A549 (cell line): ENCODE data around the gene SH3RF3. TPM values are rescaled to one million over a fixed set of nuclear protein-coding genes. Genes with fewer than 3 reads are reported as not detected.

Experiments
- ATAC-seq, 2 experiments: fragments of 200-7000 bp in 1 of 2; fragments of >200 bp in 1 of 2; cut with Nextera tagmentation in 1 of 2; cut with Tn5 transposase in 1 of 2; 3 replicates each; pipeline versions ENCODE4 v1.8.0 to v1.9.1; 2018 to 2020; ENCODE audit warnings: mild to moderate bottlenecking in 1 of 2, moderate library complexity in 1 of 2
- CTCF ChIA-PET: fragments of 300-600 bp; sonication (Branson Sonifier 250); formaldehyde crosslinking; extraction: SDS; loops from one replicate; lab custom pipeline; 2021; ENCODE audit warnings: antibody characterized with exemption, inconsistent platforms; lab: Yijun Ruan, JAX
- POLR2A ChIA-PET: fragments of 350-600 bp; formaldehyde crosslinking; extraction: SDS; loops from one replicate; lab custom pipeline; 2021; ENCODE audit warnings: antibody characterized with exemption, inconsistent platforms; lab: Yijun Ruan, JAX
- DNase-seq, 2 experiments: peaks; one replicate each; pipeline versions ENCODE4 v3.0.0 to v3.0.0-alpha.2; 2011 to 2016; ENCODE audit warnings: low read depth in 1 of 2, low spot score in 1 of 2
- FAIRE-seq: peaks from 2 replicates; lab custom pipeline; 2011; peaks lifted over from hg19 to GRCh38; lab: Jason Lieb, UNC
- H3K27ac ChIP-seq, 2 experiments: fragments of >200 bp; sonication (Bioruptor Twin); formaldehyde crosslinking; 3 replicates each; pipeline ENCODE4 v1.5.1; 2016 to 2017
- H3K4me1 ChIP-seq: fragments of >200 bp; sonication (Bioruptor Twin); formaldehyde crosslinking; 3 replicates; pipeline ENCODE4 v1.6.1; 2016
- H3K4me2 ChIP-seq: fragments of >200 bp; sonication (Bioruptor Twin); formaldehyde crosslinking; 3 replicates; pipeline ENCODE4 v1.6.1; 2016
- H3K4me3 ChIP-seq: fragments of >200 bp; sonication (Bioruptor Twin); formaldehyde crosslinking; 3 replicates; pipeline ENCODE4 v1.5.1; 2016
- H3K9me3 ChIP-seq: fragments of >200 bp; sonication (Bioruptor Twin); formaldehyde crosslinking; 3 replicates; pipeline ENCODE4 v1.6.1; 2016
- BHLHE40 ChIP-seq: IDR thresholded peaks from 2 replicates; pipeline ENCODE4 v1.6.1; 2012; ENCODE audit warnings: low read depth, low read length, inconsistent platforms
- EHF ChIP-seq: fragments of 250-450 bp; sonication (Bioruptor Pico); IDR thresholded peaks from 2 replicates; pipeline ENCODE4 v1.5.0; 2020; ENCODE audit warnings: mild to moderate bottlenecking
- FOSB ChIP-seq: fragments of 250-450 bp; sonication (Bioruptor Pico); IDR thresholded peaks from 2 replicates; pipeline ENCODE4 v1.5.0; 2020; ENCODE audit warnings: mild to moderate bottlenecking, moderate library complexity
- FOXS1 ChIP-seq: fragments of 250-450 bp; sonication (Bioruptor Pico); IDR thresholded peaks from 2 replicates; pipeline ENCODE4 v1.5.0; 2020; ENCODE audit warnings: mild to moderate bottlenecking, moderate library complexity
- HEYL ChIP-seq: fragments of 250-450 bp; sonication (Bioruptor Pico); IDR thresholded peaks from 2 replicates; pipeline ENCODE4 v1.8.0; 2021; ENCODE audit warnings: mild to moderate bottlenecking, moderate library complexity
- HOXB13 ChIP-seq: fragments of 250-450 bp; sonication (Bioruptor Pico); IDR thresholded peaks from 2 replicates; pipeline ENCODE4 v1.5.0; 2020; ENCODE audit warnings: low read depth, mild to moderate bottlenecking, moderate library complexity
- HOXB5 ChIP-seq: fragments of 250-450 bp; sonication (Bioruptor Pico); IDR thresholded peaks from 2 replicates; pipeline ENCODE4 v1.5.0; 2020; ENCODE audit warnings: mild to moderate bottlenecking, moderate library complexity
- KDM1A ChIP-seq: fragments of 200-600 bp; sonication (generic); IDR thresholded peaks from 2 replicates; pipeline ENCODE4 v1.6.1; 2016; ENCODE audit warnings: low read depth, mild to moderate bottlenecking
- POLR2AphosphoS2 ChIP-seq: conservative IDR thresholded peaks from 2 replicates; pipeline ENCODE4 v1.6.1; 2012; ENCODE audit warnings: low read length, improper control_type of control experiment, inconsistent platforms
- RAD21 ChIP-seq, 2 experiments: fragments of >200 bp in 1 of 2; sonication (Bioruptor Twin) in 1 of 2; formaldehyde crosslinking in 1 of 2; IDR thresholded peaks in 1 of 2; conservative IDR thresholded peaks in 1 of 2; 2 replicates in 1 of 2; 3 replicates in 1 of 2; pipeline ENCODE4 v1.6.1; 2012 to 2018; ENCODE audit warnings: inconsistent platforms in 1 of 2
- RFX5 ChIP-seq: fragments of 450-650 bp; IDR thresholded peaks from 2 replicates; pipeline ENCODE4 v1.7.1; 2014; ENCODE audit warnings: antibody characterized with exemption, mild to moderate bottlenecking, moderate library complexity
- RNF2 ChIP-seq: fragments of 200-600 bp; sonication (generic); IDR thresholded peaks from 2 replicates; pipeline ENCODE4 v1.6.1; 2016; ENCODE audit warnings: low read depth, mild to moderate bottlenecking, antibody characterized with exemption, moderate library complexity, borderline replicate concordance
- ZC3H11A ChIP-seq: fragments of 450-650 bp; IDR thresholded peaks from 2 replicates; pipeline ENCODE4 v1.6.1; 2014; ENCODE audit warnings: antibody characterized with exemption, mild to moderate bottlenecking
- ZFP36 ChIP-seq: fragments of 450-650 bp; IDR thresholded peaks from 2 replicates; pipeline ENCODE4 v1.6.1; 2014; ENCODE audit warnings: borderline replicate concordance; ENCODE audit not compliant: partially characterized antibody
- WGBS: methylation state at CpG from one replicate; pipeline ENCODE4 v1.1.6; 2017; ENCODE audit errors: missing lambda C conversion rate; 5-methylcytosine and 5-hydroxymethylcytosine counted together
- polyA plus RNA-seq, 4 experiments: library from polyadenylated mRNA; depleted of rRNA in 3 of 4; stranded (reverse); fragments of >200 nt; fragmentation: RNase III in 1 of 4; extraction: RNeasy Plus Mini Kit Qiagen cat#74134 plus additional on column Dnase treatment in 1 of 4; gene quantifications; 2 replicates in 3 of 4; 3 replicates in 1 of 4; pipeline ENCODE4 v1.2.3, GENCODE V29; 2011 to 2017
- TF ChIP-seq, protein P1 (sequence below): fragments of >200 bp; sonication (Bioruptor Twin); formaldehyde crosslinking; IDR thresholded peaks from 2 replicates; pipeline ENCODE4 v1.6.1; 2016
- TF ChIP-seq, protein P2 (sequence below): fragments of 150-350 bp; IDR thresholded peaks from 2 replicates; pipeline ENCODE4 v1.6.1; 2014; ENCODE audit warnings: low read depth, mild to moderate bottlenecking, low read length
- TF ChIP-seq, protein P3 (sequence below): fragments of >200 bp; sonication (Bioruptor Twin); formaldehyde crosslinking; IDR thresholded peaks from 3 replicates; pipeline ENCODE4 v1.5.1; 2016
- TF ChIP-seq, protein P4 (sequence below): IDR thresholded peaks from 2 replicates; pipeline ENCODE4 v1.6.1; 2012; ENCODE audit warnings: low read depth, borderline replicate concordance

SH3RF3 gene
- polyA plus RNA-seq, 2 of the 4 experiments (the other 2 are of a cell fraction): 0.04 to 0.21 TPM

DNA sequence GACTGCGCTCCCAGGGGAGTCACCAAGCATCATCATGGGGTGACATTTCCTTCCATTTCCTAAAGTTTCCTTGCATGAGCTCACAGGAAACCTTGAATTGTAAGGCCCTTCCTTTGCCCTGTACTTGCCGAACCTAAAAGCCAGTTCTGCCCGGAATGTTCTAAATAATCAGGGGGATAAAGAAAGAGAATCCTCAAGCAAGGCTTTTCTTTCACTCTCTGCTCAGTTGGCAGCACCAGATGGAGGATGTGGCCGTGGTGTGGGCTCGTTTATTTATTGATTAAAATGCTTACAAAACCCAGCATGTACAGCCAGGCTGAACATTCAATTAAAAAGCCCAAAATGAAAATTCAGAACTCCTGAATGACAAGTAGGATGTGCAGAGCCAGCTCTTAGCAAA lies 170.5 kb downstream of the SH3RF3 start:
- Histone ChIP-seq H3K9me3 (no peaks in the 10 kb centered on the region), H3K4me2 (no peak overlapping the region), H3K4me3 (no peak overlapping the region), H3K4me1 (no peaks in the 10 kb centered on the region), H3K27ac (no peak overlapping the region)
- WGBS: 33% methylated on average over 4 of the region's 5 CpGs
- FAIRE-seq (no peak), ATAC-seq (no peak), DNase-seq (no peak)
- TF ChIP-seq FOSB: no peak
- TF ChIP-seq HOXB13 (CRISPR knock-in tag): no peak
- TF ChIP-seq BHLHE40: no peak
- no peak for TF ChIP-seq HEYL (CRISPR knock-in tag)
- no peak for TF ChIP-seq FOXS1 (CRISPR knock-in tag)
- TF ChIP-seq, protein P1, sequence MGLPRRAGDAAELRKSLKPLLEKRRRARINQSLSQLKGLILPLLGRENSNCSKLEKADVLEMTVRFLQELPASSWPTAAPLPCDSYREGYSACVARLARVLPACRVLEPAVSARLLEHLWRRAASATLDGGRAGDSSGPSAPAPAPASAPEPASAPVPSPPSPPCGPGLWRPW: no peak
- TF ChIP-seq, protein P2, sequence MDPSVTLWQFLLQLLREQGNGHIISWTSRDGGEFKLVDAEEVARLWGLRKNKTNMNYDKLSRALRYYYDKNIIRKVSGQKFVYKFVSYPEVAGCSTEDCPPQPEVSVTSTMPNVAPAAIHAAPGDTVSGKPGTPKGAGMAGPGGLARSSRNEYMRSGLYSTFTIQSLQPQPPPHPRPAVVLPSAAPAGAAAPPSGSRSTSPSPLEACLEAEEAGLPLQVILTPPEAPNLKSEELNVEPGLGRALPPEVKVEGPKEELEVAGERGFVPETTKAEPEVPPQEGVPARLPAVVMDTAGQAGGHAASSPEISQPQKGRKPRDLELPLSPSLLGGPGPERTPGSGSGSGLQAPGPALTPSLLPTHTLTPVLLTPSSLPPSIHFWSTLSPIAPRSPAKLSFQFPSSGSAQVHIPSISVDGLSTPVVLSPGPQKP: no peak
- TF ChIP-seq, protein P3, sequence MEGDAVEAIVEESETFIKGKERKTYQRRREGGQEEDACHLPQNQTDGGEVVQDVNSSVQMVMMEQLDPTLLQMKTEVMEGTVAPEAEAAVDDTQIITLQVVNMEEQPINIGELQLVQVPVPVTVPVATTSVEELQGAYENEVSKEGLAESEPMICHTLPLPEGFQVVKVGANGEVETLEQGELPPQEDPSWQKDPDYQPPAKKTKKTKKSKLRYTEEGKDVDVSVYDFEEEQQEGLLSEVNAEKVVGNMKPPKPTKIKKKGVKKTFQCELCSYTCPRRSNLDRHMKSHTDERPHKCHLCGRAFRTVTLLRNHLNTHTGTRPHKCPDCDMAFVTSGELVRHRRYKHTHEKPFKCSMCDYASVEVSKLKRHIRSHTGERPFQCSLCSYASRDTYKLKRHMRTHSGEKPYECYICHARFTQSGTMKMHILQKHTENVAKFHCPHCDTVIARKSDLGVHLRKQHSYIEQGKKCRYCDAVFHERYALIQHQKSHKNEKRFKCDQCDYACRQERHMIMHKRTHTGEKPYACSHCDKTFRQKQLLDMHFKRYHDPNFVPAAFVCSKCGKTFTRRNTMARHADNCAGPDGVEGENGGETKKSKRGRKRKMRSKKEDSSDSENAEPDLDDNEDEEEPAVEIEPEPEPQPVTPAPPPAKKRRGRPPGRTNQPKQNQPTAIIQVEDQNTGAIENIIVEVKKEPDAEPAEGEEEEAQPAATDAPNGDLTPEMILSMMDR: no peak
- CTCF ChIA-PET: interaction anchor here (1.1 to 1.9 kb wide), 3 partner anchors 9 to 19 kb away, joined by 3 to 6 read pairs (median 3); no protein-coding TSS in a partner anchor
- POLR2A ChIA-PET: no interaction called here

DNA sequence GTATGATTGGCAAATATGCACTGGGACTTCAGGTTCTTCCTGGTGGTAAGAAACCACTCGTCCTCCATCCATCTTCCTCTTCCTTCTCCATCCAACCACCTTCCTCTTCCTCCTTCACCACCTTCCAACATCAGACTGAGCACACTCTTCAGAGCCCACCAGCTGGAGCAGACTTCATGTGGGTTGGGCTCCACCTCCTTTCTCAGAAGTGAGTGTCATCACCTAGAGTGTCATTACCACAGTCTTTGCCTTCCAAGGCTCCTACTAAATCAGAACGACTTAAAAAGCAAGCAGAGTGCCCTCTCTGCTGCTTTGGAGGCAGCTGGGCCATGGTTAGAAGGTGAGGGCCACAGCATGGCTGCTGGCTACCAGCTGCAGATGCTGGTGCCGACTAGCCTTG lies 171.6 kb downstream of the SH3RF3 start:
- no peak overlapping the region for H3K27ac ChIP-seq
- DNase-seq: no peak
- ATAC-seq: no peak
- TF ChIP-seq EHF (CRISPR knock-in tag) (no peak), RFX5 (no peak)
- no peaks in the 10 kb centered on the region for H3K4me1 ChIP-seq
- H3K9me3 ChIP-seq: no peaks in the 10 kb centered on the region
- FAIRE-seq: no peak
- 14% methylated on average over 3 of the region's 3 CpGs for WGBS
- H3K4me2 ChIP-seq: no peak overlapping the region
- ChIA-PET CTCF (interaction anchor here (1.3 kb wide), 1 partner anchor 172 kb away, joined by 4 read pairs; no protein-coding TSS in a partner anchor), POLR2A (no interaction called here)
- H3K4me3 ChIP-seq: no peak overlapping the region

DNA sequence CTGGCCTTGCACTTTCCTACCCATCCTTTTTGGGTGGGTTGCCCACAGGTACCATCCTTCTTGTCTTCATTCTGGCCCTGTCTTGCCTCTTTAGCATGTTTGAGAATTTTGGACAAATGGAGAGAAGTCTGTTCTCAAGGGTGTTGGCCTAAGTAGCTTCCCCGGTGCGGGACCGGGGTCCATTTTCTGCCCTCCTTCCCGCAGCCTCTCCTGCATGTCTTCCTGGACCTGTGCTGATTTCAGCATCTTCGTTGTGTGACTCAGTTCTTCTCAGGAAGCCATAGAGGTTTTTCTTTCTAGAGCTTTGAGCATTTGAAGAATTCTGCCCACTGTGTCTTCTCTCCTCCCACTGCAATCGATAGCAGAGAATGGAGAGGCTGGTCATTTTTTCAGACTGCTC lies 172.7 kb downstream of the SH3RF3 start:
- DNase-seq (no peak), FAIRE-seq (no peak), ATAC-seq (no peak)
- Histone ChIP-seq H3K4me1 (no peaks in the 10 kb centered on the region), H3K9me3 (no peaks in the 10 kb centered on the region), H3K4me3 (no peak overlapping the region), H3K4me2 (no peak overlapping the region), H3K27ac (no peak overlapping the region)
- ChIA-PET POLR2A (no interaction called here), CTCF (interaction anchor here (0.6 to 1.3 kb wide), 3 partner anchors 13 to 173 kb away, joined by 3 to 4 read pairs (median 3); no protein-coding TSS in a partner anchor)
- TF ChIP-seq, protein P4, sequence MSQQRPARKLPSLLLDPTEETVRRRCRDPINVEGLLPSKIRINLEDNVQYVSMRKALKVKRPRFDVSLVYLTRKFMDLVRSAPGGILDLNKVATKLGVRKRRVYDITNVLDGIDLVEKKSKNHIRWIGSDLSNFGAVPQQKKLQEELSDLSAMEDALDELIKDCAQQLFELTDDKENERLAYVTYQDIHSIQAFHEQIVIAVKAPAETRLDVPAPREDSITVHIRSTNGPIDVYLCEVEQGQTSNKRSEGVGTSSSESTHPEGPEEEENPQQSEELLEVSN: no peak
- TF ChIP-seq RNF2: no peak
- no peak for TF ChIP-seq ZC3H11A
- no peak for TF ChIP-seq POLR2AphosphoS2
- 63% methylated on average over 6 of the region's 6 CpGs for WGBS

DNA sequence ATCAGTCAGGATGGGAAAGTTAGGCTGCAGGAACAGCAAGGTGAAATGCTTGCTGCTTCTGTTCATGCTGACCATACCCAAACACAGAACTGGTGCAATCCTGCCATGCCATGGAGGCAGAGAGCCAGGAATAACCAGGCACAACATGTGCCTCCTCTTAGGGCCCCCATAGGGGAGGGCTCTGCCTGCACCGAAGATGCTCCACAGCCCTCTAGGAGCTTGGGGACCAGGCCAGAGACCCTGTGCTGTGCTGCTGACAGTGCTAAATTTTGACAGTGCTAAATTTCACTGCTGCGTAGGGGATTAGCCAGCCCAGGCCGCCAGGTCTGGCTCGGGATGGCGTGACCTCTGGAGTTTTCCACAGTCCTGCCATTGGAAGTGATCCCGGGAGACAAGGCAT lies 173.3 kb downstream of the SH3RF3 start:
- Histone ChIP-seq H3K27ac (no peak overlapping the region), H3K9me3 (no peaks in the 10 kb centered on the region), H3K4me3 (no peak overlapping the region), H3K4me1 (no peaks in the 10 kb centered on the region), H3K4me2 (no peak overlapping the region)
- ChIA-PET CTCF (interaction anchor here (0.9 kb wide), 1 partner anchor 13 kb away, joined by 3 read pairs; no protein-coding TSS in a partner anchor), POLR2A (no interaction called here)
- WGBS: 54% methylated on average over 6 of the region's 6 CpGs
- FAIRE-seq: no peak
- no peak for TF ChIP-seq KDM1A
- no peak for TF ChIP-seq RAD21 (conservative IDR thresholded peaks at IDR 0.05 in 1 of 2, IDR thresholded peaks at IDR 0.05 in 1 of 2)
- no peak for TF ChIP-seq HOXB5 (CRISPR knock-in tag)
- no peak for TF ChIP-seq ZFP36
- ATAC-seq: no peak
- DNase-seq: no peak
